Lower leg skin (tissue), 3 donors: ENCODE measurements around the gene THADA.

ENCODE experiments used
- POLR2A ChIP-seq, 2 donors: fragments of 450-650 bp; IDR thresholded peaks; one replicate each; pipeline ENCODE4 v1.6.1; 2016 to 2017; ENCODE audit warnings: antibody characterized with exemption in 2 of 2, mild to moderate bottlenecking in 1 of 2, moderate library complexity in 1 of 2
- TF ChIP-seq, protein P1 (sequence below), 3 donors: fragments of 450-650 bp; IDR thresholded peaks; one replicate each; pipeline ENCODE4 v1.5.1; 2016; ENCODE audit warnings: antibody characterized with exemption in 3 of 3, mild to moderate bottlenecking in 3 of 3, moderate library complexity in 2 of 3

DNA sequence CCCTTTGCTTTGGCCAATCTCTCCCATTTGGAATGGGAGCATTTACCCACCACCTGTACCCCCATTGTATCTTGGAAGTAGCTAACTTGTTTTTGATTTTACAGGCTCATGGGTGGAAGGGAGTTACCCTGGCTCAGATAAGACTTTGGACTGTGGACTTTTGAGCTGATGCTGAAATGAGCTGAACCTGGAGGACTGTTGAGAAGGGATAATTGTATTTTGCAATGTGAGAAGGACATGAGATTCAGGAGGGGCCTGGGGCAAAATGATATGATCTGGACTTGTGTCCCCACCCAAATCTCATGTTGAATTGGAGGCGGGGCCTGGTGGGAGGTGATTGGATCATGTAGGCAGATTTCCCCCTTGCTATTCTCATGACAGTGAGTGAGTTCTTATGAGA lies 310.9 kb downstream of the THADA start:
- no peak for TF ChIP-seq POLR2A (IDR thresholded peaks at IDR 0.05)
- TF ChIP-seq, protein P1, sequence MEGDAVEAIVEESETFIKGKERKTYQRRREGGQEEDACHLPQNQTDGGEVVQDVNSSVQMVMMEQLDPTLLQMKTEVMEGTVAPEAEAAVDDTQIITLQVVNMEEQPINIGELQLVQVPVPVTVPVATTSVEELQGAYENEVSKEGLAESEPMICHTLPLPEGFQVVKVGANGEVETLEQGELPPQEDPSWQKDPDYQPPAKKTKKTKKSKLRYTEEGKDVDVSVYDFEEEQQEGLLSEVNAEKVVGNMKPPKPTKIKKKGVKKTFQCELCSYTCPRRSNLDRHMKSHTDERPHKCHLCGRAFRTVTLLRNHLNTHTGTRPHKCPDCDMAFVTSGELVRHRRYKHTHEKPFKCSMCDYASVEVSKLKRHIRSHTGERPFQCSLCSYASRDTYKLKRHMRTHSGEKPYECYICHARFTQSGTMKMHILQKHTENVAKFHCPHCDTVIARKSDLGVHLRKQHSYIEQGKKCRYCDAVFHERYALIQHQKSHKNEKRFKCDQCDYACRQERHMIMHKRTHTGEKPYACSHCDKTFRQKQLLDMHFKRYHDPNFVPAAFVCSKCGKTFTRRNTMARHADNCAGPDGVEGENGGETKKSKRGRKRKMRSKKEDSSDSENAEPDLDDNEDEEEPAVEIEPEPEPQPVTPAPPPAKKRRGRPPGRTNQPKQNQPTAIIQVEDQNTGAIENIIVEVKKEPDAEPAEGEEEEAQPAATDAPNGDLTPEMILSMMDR (IDR thresholded peaks at IDR 0.05) = no peak
